Natural killer cell (primary cell): ENCODE data around the gene CCDC152. TPM values are rescaled to one million over a fixed set of nuclear protein-coding genes. Genes with fewer than 3 reads are reported as not detected.

Experiments used
- ATAC-seq, 3 donors: fragments of 150-1000 bp in 2 of 3; fragments of 200-7000 bp in 1 of 3; cut with Tn5 transposase; 1 replicate in 1 of 3; 2 replicates in 2 of 3; pipeline ENCODE4 v1.10.0; 2021; ENCODE audit warnings: mild to moderate bottlenecking in 2 of 3, moderate library complexity in 2 of 3
- DNase-seq, 2 donors: peaks; one replicate each; pipeline versions ENCODE4 v3.0.0 to v3.0.0-alpha.2; 2013 to 2021; ENCODE audit warnings: mixed read lengths in 1 of 2
- H3K27ac ChIP-seq: one replicate; pipeline ENCODE4 v1.5.1; 2013; ENCODE audit warnings: mild to moderate bottlenecking, low read length
- H3K27me3 ChIP-seq: one replicate; pipeline ENCODE4 v1.6.1; 2013; ENCODE audit warnings: low read length; ENCODE audit not compliant: control insufficient read depth, insufficient read depth
- H3K36me3 ChIP-seq: one replicate; pipeline ENCODE4 v1.6.1; 2013; ENCODE audit warnings: low read length; ENCODE audit not compliant: control insufficient read depth, insufficient read depth
- H3K4me1 ChIP-seq: one replicate; pipeline ENCODE4 v1.6.1; 2013; ENCODE audit warnings: low read length; ENCODE audit not compliant: control insufficient read depth, insufficient read depth
- H3K4me3 ChIP-seq: one replicate; pipeline ENCODE4 v1.5.1; 2013; ENCODE audit warnings: low read length
- H3K9me3 ChIP-seq: one replicate; pipeline ENCODE4 v1.6.1; 2013; ENCODE audit warnings: low read length; ENCODE audit not compliant: control insufficient read depth, insufficient read depth
- H3K27ac Mint-ChIP-seq, 2 donors: one replicate each; pipeline ENCODE4 v1.8.0; 2022; ENCODE audit warnings: mild to moderate bottlenecking in 2 of 2, mixed read lengths in 2 of 2, moderate library complexity in 1 of 2
- H3K27me3 Mint-ChIP-seq, 2 donors: one replicate each; pipeline ENCODE4 v1.8.0; 2022; ENCODE audit warnings: low read depth in 2 of 2, mixed read lengths in 2 of 2
- H3K36me3 Mint-ChIP-seq: one replicate; pipeline ENCODE4 v1.8.0; 2022; ENCODE audit warnings: mixed read lengths
- H3K4me1 Mint-ChIP-seq, 2 donors: one replicate each; pipeline ENCODE4 v1.8.0; 2022; ENCODE audit warnings: mixed read lengths in 2 of 2
- H3K4me3 Mint-ChIP-seq: one replicate; pipeline ENCODE4 v1.8.0; 2022; ENCODE audit warnings: mild to moderate bottlenecking, moderate library complexity, mixed read lengths
- H3K9me3 Mint-ChIP-seq, 2 donors: one replicate each; pipeline ENCODE4 v1.8.0; 2022; ENCODE audit warnings: mixed read lengths in 2 of 2
- WGBS: methylation state at CpG from one replicate; pipeline ENCODE4 v1.1.7; 2013; ENCODE audit warnings: missing lambda C conversion rate; ENCODE audit not compliant: insufficient coverage; 5-methylcytosine and 5-hydroxymethylcytosine counted together
- intact Hi-C: fragments of 100-400 bp; cut with micrococcal nuclease; formaldehyde crosslinking; loops from one replicate; pipeline ENCODE4 v1.14.2; 2022
- total RNA-seq, 4 donors: library from RNA; stranded (reverse); fragments of 120-200 nt in 1 of 4; gene quantifications; one replicate each; pipeline versions ENCODE4 v1.2.3 to v1.2.4, GENCODE V29; 2013 to 2022
- TF ChIP-seq, protein P1 (sequence below): fragments of 200-600 bp; IDR thresholded peaks from one replicate; pipeline ENCODE4 v1.8.0; 2022; ENCODE audit warnings: antibody characterized with exemption

The CCDC152 gene
- total RNA-seq, 3 donors from 2014 or later (not counting 1 experiment from before 2014, with no cell fraction given): 4.0 to 4.9 (median 4.0) TPM

DNA sequence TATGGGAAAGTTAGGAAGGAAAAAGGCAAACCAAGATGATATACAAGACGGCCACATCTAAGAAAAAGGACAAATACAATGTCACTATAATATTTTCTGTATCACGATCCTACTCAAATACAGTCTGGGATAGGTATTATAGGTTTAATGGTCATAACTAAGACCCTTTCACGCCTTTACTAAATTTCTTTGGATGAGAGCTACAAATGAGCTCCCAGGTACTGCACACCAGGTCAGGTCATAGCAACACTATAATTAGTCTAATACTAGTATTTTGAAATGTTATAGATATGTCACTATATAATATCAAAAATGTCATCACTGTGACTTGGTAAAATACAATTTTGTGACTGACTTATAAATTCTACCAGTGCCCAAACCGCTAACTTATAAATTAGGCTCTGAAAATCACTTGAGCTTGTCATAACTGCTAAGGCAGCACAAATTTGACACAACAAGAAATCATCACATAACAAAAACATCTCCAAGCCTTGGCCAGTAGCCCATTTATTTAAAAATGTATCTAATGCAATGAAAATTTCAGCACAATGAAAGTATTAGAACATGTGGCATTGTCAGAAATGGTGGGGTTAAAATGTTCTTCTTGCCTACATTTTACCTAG lies 48.2 kb downstream of the CCDC152 start:
- H3K4me3 Mint-ChIP-seq: no peak overlapping the region
- no peaks in the 10 kb centered on the region for H3K4me1 Mint-ChIP-seq
- H3K9me3 Mint-ChIP-seq: no peaks in the 10 kb centered on the region
- 100% methylated on average over 1 of the region's 4 CpGs for WGBS
- no peak overlapping the region for H3K4me3 ChIP-seq
- no peaks in the 10 kb centered on the region for H3K27me3 Mint-ChIP-seq
- no peaks in the 10 kb centered on the region for H3K36me3 ChIP-seq
- intact Hi-C loops: no loop called here
- no peaks in the 10 kb centered on the region for H3K27me3 ChIP-seq
- H3K9me3 ChIP-seq: no peaks in the 10 kb centered on the region
- ATAC-seq (no peak), DNase-seq (no peak)
- no peak overlapping the region for H3K27ac Mint-ChIP-seq
- no peaks in the 10 kb centered on the region for H3K36me3 Mint-ChIP-seq
- TF ChIP-seq, protein P1, sequence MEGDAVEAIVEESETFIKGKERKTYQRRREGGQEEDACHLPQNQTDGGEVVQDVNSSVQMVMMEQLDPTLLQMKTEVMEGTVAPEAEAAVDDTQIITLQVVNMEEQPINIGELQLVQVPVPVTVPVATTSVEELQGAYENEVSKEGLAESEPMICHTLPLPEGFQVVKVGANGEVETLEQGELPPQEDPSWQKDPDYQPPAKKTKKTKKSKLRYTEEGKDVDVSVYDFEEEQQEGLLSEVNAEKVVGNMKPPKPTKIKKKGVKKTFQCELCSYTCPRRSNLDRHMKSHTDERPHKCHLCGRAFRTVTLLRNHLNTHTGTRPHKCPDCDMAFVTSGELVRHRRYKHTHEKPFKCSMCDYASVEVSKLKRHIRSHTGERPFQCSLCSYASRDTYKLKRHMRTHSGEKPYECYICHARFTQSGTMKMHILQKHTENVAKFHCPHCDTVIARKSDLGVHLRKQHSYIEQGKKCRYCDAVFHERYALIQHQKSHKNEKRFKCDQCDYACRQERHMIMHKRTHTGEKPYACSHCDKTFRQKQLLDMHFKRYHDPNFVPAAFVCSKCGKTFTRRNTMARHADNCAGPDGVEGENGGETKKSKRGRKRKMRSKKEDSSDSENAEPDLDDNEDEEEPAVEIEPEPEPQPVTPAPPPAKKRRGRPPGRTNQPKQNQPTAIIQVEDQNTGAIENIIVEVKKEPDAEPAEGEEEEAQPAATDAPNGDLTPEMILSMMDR: no peak
- no peak overlapping the region for H3K27ac ChIP-seq
- no peaks in the 10 kb centered on the region for H3K4me1 ChIP-seq

DNA sequence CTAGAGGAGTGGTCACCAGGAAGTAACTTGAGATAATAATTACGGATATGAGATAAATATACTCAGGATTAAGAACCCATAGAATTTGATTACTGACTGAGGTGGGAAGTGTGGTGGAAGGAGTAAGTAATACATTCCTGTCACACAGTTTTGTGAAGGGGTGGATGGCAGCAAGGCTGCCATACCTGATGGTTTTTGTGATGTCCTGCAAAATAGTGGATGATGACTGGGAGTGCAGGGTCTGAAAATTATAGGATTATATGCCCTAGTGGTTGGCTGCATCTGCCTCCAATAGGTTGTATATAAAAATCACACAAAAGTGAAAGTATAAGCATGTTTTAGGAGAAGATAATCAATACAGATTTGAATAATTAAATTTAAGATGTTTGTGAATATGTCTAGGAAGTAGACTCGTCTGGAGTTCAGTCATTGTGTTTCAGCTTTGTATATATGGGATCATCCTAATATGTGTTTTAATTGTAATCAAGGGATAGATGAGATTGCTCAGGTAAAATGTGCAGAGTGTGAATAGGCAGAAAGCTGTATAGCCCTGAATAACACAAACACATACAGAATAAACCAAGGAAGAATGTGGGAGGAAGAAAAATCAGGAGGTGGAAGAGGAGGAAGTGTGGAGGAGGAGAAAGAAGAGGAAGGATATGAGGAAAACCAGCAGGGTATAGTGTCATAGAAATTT lies 49.5 kb downstream of the CCDC152 start:
- no peak for ATAC-seq
- Histone ChIP-seq H3K4me3 (no peak overlapping the region), H3K27me3 (no peaks in the 10 kb centered on the region), H3K4me1 (no peaks in the 10 kb centered on the region), H3K27ac (no peak overlapping the region), H3K9me3 (no peaks in the 10 kb centered on the region), H3K36me3 (no peaks in the 10 kb centered on the region)
- Mint-ChIP-seq H3K27ac (no peak overlapping the region), H3K27me3 (no peaks in the 10 kb centered on the region), H3K4me1 (no peaks in the 10 kb centered on the region), H3K4me3 (no peak overlapping the region), H3K36me3 (no peaks in the 10 kb centered on the region), H3K9me3 (no peaks in the 10 kb centered on the region)
- 83% methylated on average over 2 of the region's 2 CpGs for WGBS
- DNase-seq: no peak
- TF ChIP-seq, protein P1: no peak
- intact Hi-C loops: no loop called here

DNA sequence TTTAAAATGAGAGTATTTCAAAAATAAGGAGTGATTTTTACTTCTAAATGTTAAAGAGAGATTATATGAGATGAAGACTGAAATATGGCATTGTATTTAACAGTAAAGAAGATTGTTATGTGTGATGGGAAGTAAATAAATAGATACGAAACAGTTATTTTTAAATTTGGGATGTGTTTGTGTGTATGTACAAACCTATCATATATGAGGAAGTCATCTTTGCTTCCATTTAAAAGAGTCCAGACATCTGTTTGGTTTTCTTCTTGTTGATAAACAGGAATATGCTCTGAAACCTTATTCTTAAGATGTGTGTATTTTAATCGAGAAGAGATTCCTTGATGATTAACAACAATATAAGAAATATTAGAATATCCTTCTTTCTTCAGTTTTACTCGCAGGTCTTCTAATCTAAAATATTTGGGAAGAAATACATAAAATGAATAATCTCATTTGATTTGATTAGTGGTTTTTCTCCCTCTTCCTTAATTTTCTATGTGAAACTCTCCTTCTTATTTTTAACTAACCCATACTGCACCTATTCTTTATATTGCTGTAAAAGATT lies 50.2 kb downstream of the CCDC152 start:
- Histone ChIP-seq H3K36me3 (no peaks in the 10 kb centered on the region), H3K9me3 (no peaks in the 10 kb centered on the region), H3K4me3 (no peak overlapping the region), H3K4me1 (no peaks in the 10 kb centered on the region), H3K27me3 (no peaks in the 10 kb centered on the region), H3K27ac (no peak overlapping the region)
- Mint-ChIP-seq H3K4me1 (no peaks in the 10 kb centered on the region), H3K4me3 (no peak overlapping the region), H3K36me3 (no peaks in the 10 kb centered on the region), H3K27ac (no peak overlapping the region), H3K27me3 (no peaks in the 10 kb centered on the region), H3K9me3 (no peaks in the 10 kb centered on the region)
- DNase-seq (no peak), ATAC-seq (no peak)
- no CpG with 5 or more reads among the region's 3 CpGs for WGBS
- intact Hi-C loops: no loop called here
- TF ChIP-seq, protein P1: no peak
